A549 (cell line): ENCODE data around the gene CDR2. TPM values are rescaled to one million over a fixed set of nuclear protein-coding genes. Genes with fewer than 3 reads are reported as not detected.

Experiments used
- ATAC-seq, 2 experiments: fragments of 200-7000 bp in 1 of 2; fragments of >200 bp in 1 of 2; cut with Nextera tagmentation in 1 of 2; cut with Tn5 transposase in 1 of 2; 3 replicates each; pipeline versions ENCODE4 v1.8.0 to v1.9.1; 2018 to 2020; ENCODE audit warnings: mild to moderate bottlenecking in 1 of 2, moderate library complexity in 1 of 2
- CTCF ChIA-PET: fragments of 300-600 bp; sonication (Branson Sonifier 250); formaldehyde crosslinking; extraction: SDS; loops from one replicate; lab custom pipeline; 2021; ENCODE audit warnings: antibody characterized with exemption, inconsistent platforms; lab: Yijun Ruan, JAX
- POLR2A ChIA-PET: fragments of 350-600 bp; formaldehyde crosslinking; extraction: SDS; loops from one replicate; lab custom pipeline; 2021; ENCODE audit warnings: antibody characterized with exemption, inconsistent platforms; lab: Yijun Ruan, JAX
- DNase-seq, 2 experiments: peaks; one replicate each; pipeline versions ENCODE4 v3.0.0 to v3.0.0-alpha.2; 2011 to 2016; ENCODE audit warnings: low read depth in 1 of 2, low spot score in 1 of 2
- FAIRE-seq: peaks from 2 replicates; lab custom pipeline; 2011; peaks lifted over from hg19 to GRCh38; lab: Jason Lieb, UNC
- H3K27ac ChIP-seq, 2 experiments: fragments of >200 bp; sonication (Bioruptor Twin); formaldehyde crosslinking; 3 replicates each; pipeline ENCODE4 v1.5.1; 2016 to 2017
- H3K4me1 ChIP-seq: fragments of >200 bp; sonication (Bioruptor Twin); formaldehyde crosslinking; 3 replicates; pipeline ENCODE4 v1.6.1; 2016
- H3K4me2 ChIP-seq: fragments of >200 bp; sonication (Bioruptor Twin); formaldehyde crosslinking; 3 replicates; pipeline ENCODE4 v1.6.1; 2016
- H3K4me3 ChIP-seq: fragments of >200 bp; sonication (Bioruptor Twin); formaldehyde crosslinking; 3 replicates; pipeline ENCODE4 v1.5.1; 2016
- H3K9me3 ChIP-seq: fragments of >200 bp; sonication (Bioruptor Twin); formaldehyde crosslinking; 3 replicates; pipeline ENCODE4 v1.6.1; 2016
- CHD2 ChIP-seq: fragments of 150-350 bp; IDR thresholded peaks from 2 replicates; pipeline ENCODE4 v1.6.1; 2014; ENCODE audit warnings: low read length; ENCODE audit not compliant: partially characterized antibody
- CTCF ChIP-seq: fragments of >200 bp; sonication (Bioruptor Twin); formaldehyde crosslinking; IDR thresholded peaks from 3 replicates; pipeline ENCODE4 v1.5.1; 2016
- EHF ChIP-seq: fragments of 250-450 bp; sonication (Bioruptor Pico); IDR thresholded peaks from 2 replicates; pipeline ENCODE4 v1.5.0; 2020; ENCODE audit warnings: mild to moderate bottlenecking
- FOSL2 ChIP-seq, 2 experiments: fragments of 450-650 bp in 1 of 2; fragments of >200 bp in 1 of 2; sonication (Bioruptor Twin) in 1 of 2; formaldehyde crosslinking; IDR thresholded peaks; 2 replicates each; pipeline versions ENCODE4 v1.5.0 to v1.6.1; 2016 to 2020; ENCODE audit warnings: mild to moderate bottlenecking in 1 of 2, moderate library complexity in 1 of 2
- HDAC2 ChIP-seq: fragments of 200-600 bp; sonication (generic); IDR thresholded peaks from 2 replicates; pipeline ENCODE4 v1.6.1; 2016
- HOXB5 ChIP-seq: fragments of 250-450 bp; sonication (Bioruptor Pico); IDR thresholded peaks from 2 replicates; pipeline ENCODE4 v1.5.0; 2020; ENCODE audit warnings: mild to moderate bottlenecking, moderate library complexity
- JUN ChIP-seq, 2 experiments: fragments of >200 bp; sonication (Bioruptor Twin); formaldehyde crosslinking; IDR thresholded peaks; 2 replicates in 1 of 2; 3 replicates in 1 of 2; pipeline ENCODE4 v1.6.1; 2016 to 2017
- MAFK ChIP-seq: fragments of 450-650 bp; IDR thresholded peaks from 2 replicates; pipeline ENCODE4 v1.6.1; 2014; ENCODE audit not compliant: partially characterized antibody
- MAZ ChIP-seq: fragments of 150-350 bp; IDR thresholded peaks from 2 replicates; pipeline ENCODE4 v1.6.1; 2014; ENCODE audit warnings: antibody characterized with exemption, low read depth, low read length, borderline replicate concordance
- NFE2L2 ChIP-seq: fragments of 150-350 bp; conservative IDR thresholded peaks from 2 replicates; pipeline ENCODE4 v1.6.1; 2014; ENCODE audit warnings: low read length
- PHF8 ChIP-seq: fragments of 200-600 bp; sonication (generic); IDR thresholded peaks from 2 replicates; pipeline ENCODE4 v1.6.1; 2016; ENCODE audit warnings: low read depth, mild to moderate bottlenecking, antibody characterized with exemption, moderate library complexity, borderline replicate concordance
- POLR2AphosphoS2 ChIP-seq: conservative IDR thresholded peaks from 2 replicates; pipeline ENCODE4 v1.6.1; 2012; ENCODE audit warnings: low read length, improper control_type of control experiment, inconsistent platforms
- RARB ChIP-seq: fragments of 250-450 bp; sonication (Bioruptor Pico); IDR thresholded peaks from 2 replicates; pipeline ENCODE4 v1.8.0; 2021; ENCODE audit warnings: mild to moderate bottlenecking, moderate library complexity
- REST ChIP-seq: fragments of 200-600 bp; sonication (generic); IDR thresholded peaks from 2 replicates; pipeline ENCODE4 v1.6.1; 2016; ENCODE audit warnings: antibody characterized with exemption, mild to moderate bottlenecking, moderate library complexity
- SMC3 ChIP-seq: fragments of >200 bp; sonication (Bioruptor Twin); formaldehyde crosslinking; IDR thresholded peaks from 3 replicates; pipeline ENCODE4 v1.6.1; 2018; ENCODE audit warnings: inconsistent platforms
- SREBF2 ChIP-seq: fragments of 450-650 bp; IDR thresholded peaks from 2 replicates; pipeline ENCODE4 v1.6.1; 2014; ENCODE audit warnings: mild to moderate bottlenecking, moderate library complexity
- WGBS: methylation state at CpG from one replicate; pipeline ENCODE4 v1.1.6; 2017; ENCODE audit errors: missing lambda C conversion rate; 5-methylcytosine and 5-hydroxymethylcytosine counted together
- polyA plus RNA-seq, 4 experiments: library from polyadenylated mRNA; depleted of rRNA in 3 of 4; stranded (reverse); fragments of >200 nt; fragmentation: RNase III in 1 of 4; extraction: RNeasy Plus Mini Kit Qiagen cat#74134 plus additional on column Dnase treatment in 1 of 4; gene quantifications; 2 replicates in 3 of 4; 3 replicates in 1 of 4; pipeline ENCODE4 v1.2.3, GENCODE V29; 2011 to 2017

Gene CDR2
- polyA plus RNA-seq, 2 of the 4 experiments (the other 2 are of a cell fraction), result 29.3 to 44.3 TPM

GRCh38 chr16:22372882-22373661 is 1.3 kb downstream of the CDR2 start:
- Histone ChIP-seq H3K9me3 (no peaks in the 10 kb centered on the region), H3K4me1 (peaks cover 50% of the 10 kb centered on the region), H3K4me2 (peak overlapping the region; percentile 95), H3K27ac (peak overlapping the region; percentile 86 to 90), H3K4me3 (peak overlapping the region; percentile 88)
- TF ChIP-seq JUN (IDR thresholded peaks at IDR 0.05) (no peak), PHF8 (no peak), REST (no peak), SMC3 (no peak)
- no peak for FAIRE-seq
- 28% methylated on average over 14 of the region's 14 CpGs for WGBS
- ATAC-seq, result no peak
- ChIA-PET CTCF (interaction anchor here (0.8 to 1.4 kb wide), 9 partner anchors 12 to 1073 kb away, joined by 3 to 5 read pairs (median 3); no protein-coding TSS in a partner anchor), POLR2A (interaction anchor here (0.8 kb wide), 1 partner anchor 24 kb away, joined by 3 read pairs; no protein-coding TSS in a partner anchor)
- no peak for DNase-seq

- 60% methylated on average over 2 of the region's 2 CpGs for WGBS
- Histone ChIP-seq H3K27ac (peak overlapping the region; percentile 44 to 90), H3K4me2 (peak overlapping the region; percentile 95), H3K4me1 (peaks cover 50% of the 10 kb centered on the region), H3K4me3 (no peak overlapping the region), H3K9me3 (no peaks in the 10 kb centered on the region)
- ChIA-PET CTCF (interaction anchor here (0.8 to 0.9 kb wide), 2 partner anchors 10 to 40 kb away, joined by 3 to 4 read pairs; no protein-coding TSS in a partner anchor), POLR2A (no interaction called here)
- DNase-seq (no peak), ATAC-seq (no peak), FAIRE-seq (no peak)
- TF ChIP-seq CTCF (no peak), PHF8 (no peak), SREBF2 (no peak), HDAC2 (no peak), HOXB5 (CRISPR knock-in tag) (no peak), RARB (no peak), CHD2 (no peak), MAFK (peak; percentile 92), NFE2L2 (0 out of 2 replicates have a peak, but pooled peaks have one; percentile 31), EHF (CRISPR knock-in tag) (0 out of 2 replicates have a peak, but pooled peaks have one; percentile 9), MAZ (no peak), REST (no peak), POLR2AphosphoS2 (no peak), FOSL2 (IDR thresholded peaks at IDR 0.05) (no peak), FOSL2 (CRISPR knock-in tag; IDR thresholded peaks at IDR 0.05) (0 out of 2 replicates have a peak, but pooled peaks have one; percentile 25)
Observed at GRCh38 chr16:22370038-22370820, 4.2 kb downstream of the CDR2 start.
